Keratinocyte (primary cell): Measurements from ENCODE around the gene SSH2. TPM values are rescaled to one million over a fixed set of nuclear protein-coding genes. Genes with fewer than 3 reads are reported as not detected.

Experiments
- DNase-seq: peaks from one replicate; pipeline ENCODE4 v3.0.0-alpha.2; 2011; ENCODE audit warnings: low read depth, missing footprints, low spot score
- FAIRE-seq: peaks from 2 replicates; lab custom pipeline; 2011; peaks lifted over from hg19 to GRCh38; lab: Jason Lieb, UNC
- H2AFZ ChIP-seq: 2 replicates; pipeline ENCODE4 v1.6.0; 2012; ENCODE audit warnings: low read length, control low read depth, inconsistent platforms; ENCODE audit not compliant: control insufficient read depth
- H3K27ac ChIP-seq: 2 replicates; pipeline ENCODE4 v1.5.1; 2011; ENCODE audit warnings: low read length; ENCODE audit not compliant: control insufficient read depth, insufficient read depth
- H3K27me3 ChIP-seq: 3 replicates; pipeline ENCODE4 v1.6.0; 2011; ENCODE audit warnings: low read length; ENCODE audit not compliant: control insufficient read depth, insufficient read depth; ENCODE audit errors: extremely low read depth
- H3K36me3 ChIP-seq, 2 experiments: 2 replicates in 1 of 2; 3 replicates in 1 of 2; pipeline ENCODE4 v1.5.1; 2011; ENCODE audit warnings: low read length in 2 of 2, mild to moderate bottlenecking in 1 of 2; ENCODE audit not compliant: control insufficient read depth in 2 of 2, insufficient read depth in 2 of 2; ENCODE audit errors: extremely low read depth in 1 of 2
- H3K4me1 ChIP-seq: 3 replicates; pipeline ENCODE4 v1.5.1; 2011; ENCODE audit warnings: low read length; ENCODE audit not compliant: control insufficient read depth, insufficient read depth; ENCODE audit errors: extremely low read depth
- H3K4me2 ChIP-seq: 3 replicates; pipeline ENCODE4 v1.6.0; 2011; ENCODE audit warnings: low read depth, low read length; ENCODE audit not compliant: control insufficient read depth, insufficient read depth; ENCODE audit errors: extremely low read depth
- H3K4me3 ChIP-seq, 3 experiments: fragments of 200-600 bp in 1 of 3; sonication (generic) in 1 of 3; 2 replicates in 2 of 3; 3 replicates in 1 of 3; pipeline ENCODE4 v1.5.1; 2011 to 2016; ENCODE audit warnings: low read length in 3 of 3, mild to moderate bottlenecking in 3 of 3, control low read depth in 2 of 3, inconsistent platforms in 1 of 3, low read depth in 1 of 3, mixed read lengths in 1 of 3, mixed run types in 1 of 3, moderate library complexity in 1 of 3; ENCODE audit not compliant: control insufficient read depth in 2 of 3, insufficient read depth in 2 of 3; ENCODE audit errors: extremely low read depth in 1 of 3
- H3K79me2 ChIP-seq: 2 replicates; pipeline ENCODE4 v1.6.0; 2012; ENCODE audit warnings: low read length; ENCODE audit not compliant: control insufficient read depth, insufficient read depth
- H3K9ac ChIP-seq: 3 replicates; pipeline ENCODE4 v1.6.0; 2011; ENCODE audit warnings: low read length; ENCODE audit not compliant: control insufficient read depth, insufficient read depth; ENCODE audit errors: extremely low read depth
- H3K9me1 ChIP-seq: 3 replicates; pipeline ENCODE4 v1.6.0; 2011; ENCODE audit warnings: low read length; ENCODE audit not compliant: control insufficient read depth, insufficient read depth; ENCODE audit errors: extremely low read depth
- H3K9me3 ChIP-seq: 2 replicates; pipeline ENCODE4 v1.5.1; 2012; ENCODE audit warnings: low read depth, low read length; ENCODE audit not compliant: control insufficient read depth
- H4K20me1 ChIP-seq: 3 replicates; pipeline ENCODE4 v1.6.0; 2011; ENCODE audit warnings: low read length; ENCODE audit not compliant: control insufficient read depth, insufficient read depth; ENCODE audit errors: extremely low read depth
- CTCF ChIP-seq, 3 experiments: IDR thresholded peaks in 1 of 3; conservative IDR thresholded peaks in 1 of 3; optimal IDR thresholded peaks in 1 of 3; 2 replicates in 2 of 3; 3 replicates in 1 of 3; pipeline versions ENCODE3 to v1.5.1; 2011; ENCODE audit warnings: low read length in 3 of 3, mild to moderate bottlenecking in 3 of 3, moderate library complexity in 2 of 3, control low read depth in 1 of 3, inconsistent platforms in 1 of 3; ENCODE audit not compliant: insufficient read depth in 2 of 3; ENCODE audit errors: extremely low read depth in 1 of 3
- EZH2 ChIP-seq: IDR thresholded peaks from one replicate; pipeline ENCODE4 v1.6.1; 2012; ENCODE audit warnings: inconsistent platforms, mild to moderate bottlenecking, low read length, moderate library complexity
- dilution Hi-C: fragments of 300-500 bp; cut with MboI; formaldehyde crosslinking; loops from one replicate; pipeline ENCODE4 v1.7.0; 2020; ENCODE audit warnings: low sequenced_read_pairs; ENCODE audit not compliant: extremely low pct_ligation_motif_present
- polyA plus RNA-seq, 5 experiments: library from polyadenylated mRNA; depleted of rRNA in 3 of 5; stranded (reverse) in 3 of 5; stranded (forward) in 1 of 5; unstranded in 1 of 5; fragments of >200 nt; gene quantifications; 1 replicate in 1 of 5; 2 replicates in 3 of 5; 3 replicates in 1 of 5; pipeline versions ENCODE4 v1.2.1 to v1.2.3, GENCODE V29; 2011 to 2012; ENCODE audit warnings: missing spikeins in 2 of 5, low read depth in 1 of 5, low replicate concordance in 1 of 5

The SSH2 gene
- polyA plus RNA-seq, 1 donor (not counting 4 experiments of a cell fraction or from before 2014, with no cell fraction given) = 13.9 TPM

GRCh38 chr17:29682987-29683386 lies 247.0 kb downstream of the SSH2 start:
- FAIRE-seq = no peak

GRCh38 chr17:29682054-29682453 lies 248.0 kb downstream of the SSH2 start:
- peaks cover 11% of the 10 kb centered on the region for H3K4me1 ChIP-seq
- H3K79me2 ChIP-seq = no peaks in the 10 kb centered on the region
- H4K20me1 ChIP-seq = no peaks in the 10 kb centered on the region
- TF ChIP-seq CTCF (optimal IDR thresholded peaks at IDR 0.05 in 1 of 3, IDR thresholded peaks at IDR 0.05 in 1 of 3, conservative IDR thresholded peaks at IDR 0.05 in 1 of 3; ENCODE audit: extremely low read depth in 1 of 3, insufficient read depth in 2 of 3, low read length in 3 of 3) (no peak), EZH2 (no peak)
- H2AFZ ChIP-seq = no peak overlapping the region
- no peak overlapping the region for H3K4me2 ChIP-seq
- H3K4me3 ChIP-seq = no peak overlapping the region
- no peaks in the 10 kb centered on the region for H3K9me3 ChIP-seq
- DNase-seq (no peak), FAIRE-seq (no peak)
- no peaks in the 10 kb centered on the region for H3K9me1 ChIP-seq
- dilution Hi-C loops = no loop called here
- no peak overlapping the region for H3K27ac ChIP-seq
- H3K36me3 ChIP-seq = peaks cover 0 to 4% of the 10 kb centered on the region in 2 experiments
- no peak overlapping the region for H3K9ac ChIP-seq
- H3K27me3 ChIP-seq = no peaks in the 10 kb centered on the region

More at GRCh38 chr17:29682987-29683386, 247.0 kb downstream of the SSH2 start:
- Histone ChIP-seq H3K27me3 (no peaks in the 10 kb centered on the region), H3K9ac (no peak overlapping the region), H3K4me2 (no peak overlapping the region), H4K20me1 (no peaks in the 10 kb centered on the region), H3K36me3 (peaks cover 0 to 4% of the 10 kb centered on the region in 2 experiments), H3K27ac (peak overlapping the region; percentile 47), H3K79me2 (no peaks in the 10 kb centered on the region), H3K4me1 (peaks cover 11% of the 10 kb centered on the region), H2AFZ (no peak overlapping the region), H3K4me3 (no peak overlapping the region), H3K9me1 (no peaks in the 10 kb centered on the region), H3K9me3 (no peaks in the 10 kb centered on the region)
- dilution Hi-C loops = no loop called here
- TF ChIP-seq EZH2 (no peak), CTCF (optimal IDR thresholded peaks at IDR 0.05 in 1 of 3, IDR thresholded peaks at IDR 0.05 in 1 of 3, conservative IDR thresholded peaks at IDR 0.05 in 1 of 3; ENCODE audit: extremely low read depth in 1 of 3, insufficient read depth in 2 of 3, low read length in 3 of 3) (no peak)
- DNase-seq = no peak
